SH-SY5Y (cell line): Measurements from ENCODE around the gene PRDM9.

Experiments
- GATA2 ChIP-seq: IDR thresholded peaks from 2 replicates; pipeline ENCODE4 v1.6.1; 2011; ENCODE audit warnings: mild to moderate bottlenecking, low read depth, low read length
- GATA3 ChIP-seq: IDR thresholded peaks from 2 replicates; pipeline ENCODE4 v1.6.1; 2011; ENCODE audit warnings: low read depth, mild to moderate bottlenecking, low read length, moderate library complexity

DNA sequence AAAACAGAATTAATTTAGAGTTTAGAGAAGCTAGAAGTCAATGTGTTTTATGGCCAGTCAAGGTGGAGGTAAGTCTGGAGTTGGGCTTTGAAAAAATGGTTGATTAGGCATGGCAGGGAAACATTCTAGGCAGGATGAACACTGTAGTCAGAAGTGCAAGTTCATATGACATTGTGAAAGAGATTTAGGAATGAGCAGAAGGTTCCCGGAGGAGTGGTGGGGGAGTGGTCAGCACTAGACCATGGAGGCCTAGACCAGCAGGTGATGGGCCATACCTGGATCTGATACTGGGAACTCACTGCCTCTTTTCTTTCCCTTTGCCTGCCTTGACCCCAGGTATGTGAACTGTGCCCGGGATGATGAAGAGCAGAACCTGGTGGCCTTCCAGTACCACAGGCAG lies 16.6 kb downstream of the PRDM9 start:
- TF ChIP-seq GATA2 (no peak), GATA3 (no peak)
